GM19035 (cell line): ENCODE results near the gene NR1H2.

Experiments used
- ATAC-seq: cut with Tn5 transposase; IDR thresholded peaks from one replicate; pipeline ENCODE4 v1.9.1; 2021; ENCODE audit not compliant: unreplicated experiment

NR1H2 gene

DNA sequence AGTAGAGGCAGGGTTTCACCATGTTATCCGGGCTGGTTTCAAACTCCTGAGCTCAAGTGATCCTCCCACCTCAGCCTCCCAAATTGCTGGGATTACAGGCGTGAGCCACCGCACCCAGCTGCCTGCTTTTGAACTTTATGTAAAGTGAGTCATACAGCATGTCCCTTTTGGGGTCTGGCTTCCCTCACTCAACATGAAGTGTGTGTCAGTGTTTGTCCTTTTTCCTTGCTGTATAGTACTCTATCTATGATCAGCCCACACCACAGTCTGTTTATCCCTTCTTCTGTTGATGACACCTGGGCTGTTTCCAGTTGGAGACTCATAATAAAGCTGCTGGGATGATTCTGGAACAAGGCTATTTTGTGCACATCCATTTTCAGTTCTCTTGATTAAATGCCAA, 44.6 kb downstream of the NR1H2 start:
- ATAC-seq: no peak

DNA sequence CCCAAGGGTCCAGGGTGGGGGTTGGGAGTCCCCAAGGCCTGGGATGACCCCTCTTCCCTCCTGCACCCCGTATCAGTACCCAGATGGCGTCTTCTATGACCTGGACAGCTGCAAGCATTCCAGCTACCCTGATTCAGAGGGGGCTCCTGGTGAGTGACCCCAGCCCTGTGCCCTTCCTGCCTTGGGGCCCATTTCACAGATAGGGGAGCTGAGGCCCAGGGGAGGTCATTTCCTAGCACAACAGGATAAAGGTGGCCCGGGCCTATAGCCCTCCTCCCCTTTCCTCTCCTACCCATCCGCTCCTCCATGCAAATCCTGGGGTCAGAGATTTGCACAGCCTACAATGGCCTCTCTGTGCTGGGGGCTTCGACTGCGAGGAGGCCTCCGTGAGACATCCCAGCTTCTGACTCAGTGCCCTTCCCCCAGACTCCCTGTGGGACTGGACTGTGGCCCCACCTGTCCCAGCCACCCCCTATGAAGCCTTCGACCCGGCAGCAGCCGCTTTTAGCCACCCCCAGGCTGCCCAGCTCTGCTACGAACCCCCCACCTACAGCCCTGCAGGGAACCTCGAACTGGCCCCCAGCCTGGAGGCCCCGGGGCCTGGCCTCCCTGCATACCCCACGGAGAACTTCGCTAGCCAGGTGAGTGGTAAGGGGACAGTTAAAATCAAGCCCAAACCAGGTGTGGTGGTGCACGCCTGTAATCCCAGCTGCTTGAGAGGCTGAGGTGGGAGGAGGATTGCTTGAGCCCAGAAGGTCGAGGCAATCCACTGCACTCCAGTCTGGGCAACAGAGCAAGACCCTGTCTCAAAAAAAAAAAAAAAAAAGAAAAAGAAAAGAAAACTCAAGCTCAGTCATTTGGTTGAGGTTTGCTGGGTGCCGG, 46.4 kb downstream of the NR1H2 start:
- ATAC-seq: no peak

DNA sequence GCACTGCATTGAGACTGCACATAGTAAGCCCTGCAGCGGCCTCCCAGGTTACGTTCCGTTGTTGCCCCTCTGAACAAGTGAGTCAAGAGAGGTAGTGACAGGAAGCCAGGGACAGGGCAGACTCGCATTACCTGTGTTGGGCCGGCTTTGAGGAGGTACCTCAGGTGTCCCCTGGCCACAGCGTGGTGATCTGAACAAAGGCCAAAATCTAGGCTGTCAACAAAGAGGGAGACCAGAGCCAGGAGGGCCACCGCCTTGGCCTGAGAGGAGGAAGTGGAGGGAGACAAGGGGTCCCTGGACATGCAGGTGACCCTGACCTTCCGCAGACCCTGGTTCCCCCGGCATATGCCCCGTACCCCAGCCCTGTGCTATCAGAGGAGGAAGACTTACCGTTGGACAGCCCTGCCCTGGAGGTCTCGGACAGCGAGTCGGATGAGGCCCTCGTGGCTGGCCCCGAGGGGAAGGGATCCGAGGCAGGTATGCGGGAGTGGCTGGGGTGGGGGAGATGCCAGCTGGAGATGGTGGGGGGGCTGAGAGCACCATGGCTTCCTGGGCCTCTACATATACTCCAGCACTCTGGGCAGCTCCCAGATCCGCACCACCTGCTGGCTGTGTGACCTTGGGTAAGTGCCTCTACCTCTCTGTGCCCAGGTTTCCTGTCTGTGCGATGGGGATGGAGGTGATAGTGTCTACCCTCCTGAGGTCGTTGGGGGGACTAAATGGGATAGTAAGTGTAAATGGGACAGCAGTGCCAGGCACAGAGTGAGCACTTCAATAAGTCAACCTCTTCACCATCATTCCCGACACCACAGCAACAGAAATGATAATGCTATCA, 47.2 kb downstream of the NR1H2 start:
- no peak for ATAC-seq

DNA sequence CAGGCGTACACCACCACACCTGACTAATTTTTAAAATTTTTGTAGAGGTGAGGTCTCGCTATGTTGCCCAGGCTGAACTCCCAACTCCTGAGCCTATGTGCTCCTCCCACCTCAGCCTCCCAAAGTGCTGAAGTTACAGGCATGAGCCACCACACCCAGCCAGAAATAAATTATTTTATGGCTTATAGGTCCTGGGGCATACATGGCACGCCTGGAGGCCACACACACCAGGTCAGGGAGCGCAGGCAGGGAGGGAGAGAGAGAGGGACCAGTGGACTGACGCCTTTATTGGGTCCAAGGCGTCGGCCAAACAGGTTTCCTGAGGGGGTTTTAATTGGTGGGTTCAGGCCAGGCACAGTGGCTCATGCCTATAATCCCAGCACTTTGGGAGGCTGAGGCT, 49.3 kb downstream of the NR1H2 start:
- no peak for ATAC-seq

DNA sequence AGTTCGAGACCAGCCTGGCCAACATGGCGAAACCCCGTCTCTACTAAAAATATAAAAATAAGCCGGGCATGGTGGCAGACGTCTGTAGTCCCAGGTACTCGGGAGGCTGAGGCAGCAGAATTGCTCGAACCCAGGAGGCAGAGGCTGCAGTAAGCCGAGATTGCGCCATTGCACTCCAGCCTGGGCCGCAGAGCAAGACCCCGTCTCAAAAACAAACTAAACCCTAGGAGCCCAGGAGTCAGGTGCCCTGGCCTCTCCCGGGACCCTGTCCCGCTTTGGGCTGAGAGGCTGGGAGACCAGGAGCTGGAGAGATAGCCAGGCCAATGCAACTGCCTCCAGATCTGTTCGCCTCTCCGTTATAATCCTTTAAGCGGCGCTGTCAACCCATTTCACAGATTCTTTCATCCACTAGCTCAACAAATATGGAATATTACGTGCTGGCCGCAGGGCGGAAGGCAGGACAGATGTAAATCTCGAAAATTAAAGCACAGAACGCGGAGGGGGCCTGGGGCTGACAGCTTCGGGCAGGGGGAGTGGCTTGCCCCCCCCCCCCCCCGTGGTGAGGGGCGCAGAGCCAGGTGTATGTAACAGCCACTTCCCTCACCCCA, 51.2 kb downstream of the NR1H2 start:
- no peak for ATAC-seq

DNA sequence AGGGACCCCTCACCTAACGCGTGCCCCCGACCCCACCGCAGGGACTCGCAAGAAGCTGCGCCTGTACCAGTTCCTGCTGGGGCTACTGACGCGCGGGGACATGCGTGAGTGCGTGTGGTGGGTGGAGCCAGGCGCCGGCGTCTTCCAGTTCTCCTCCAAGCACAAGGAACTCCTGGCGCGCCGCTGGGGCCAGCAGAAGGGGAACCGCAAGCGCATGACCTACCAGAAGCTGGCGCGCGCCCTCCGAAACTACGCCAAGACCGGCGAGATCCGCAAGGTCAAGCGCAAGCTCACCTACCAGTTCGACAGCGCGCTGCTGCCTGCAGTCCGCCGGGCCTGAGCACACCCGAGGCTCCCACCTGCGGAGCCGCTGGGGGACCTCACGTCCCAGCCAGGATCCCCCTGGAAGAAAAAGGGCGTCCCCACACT, 51.8 kb downstream of the NR1H2 start:
- ATAC-seq: no peak

DNA sequence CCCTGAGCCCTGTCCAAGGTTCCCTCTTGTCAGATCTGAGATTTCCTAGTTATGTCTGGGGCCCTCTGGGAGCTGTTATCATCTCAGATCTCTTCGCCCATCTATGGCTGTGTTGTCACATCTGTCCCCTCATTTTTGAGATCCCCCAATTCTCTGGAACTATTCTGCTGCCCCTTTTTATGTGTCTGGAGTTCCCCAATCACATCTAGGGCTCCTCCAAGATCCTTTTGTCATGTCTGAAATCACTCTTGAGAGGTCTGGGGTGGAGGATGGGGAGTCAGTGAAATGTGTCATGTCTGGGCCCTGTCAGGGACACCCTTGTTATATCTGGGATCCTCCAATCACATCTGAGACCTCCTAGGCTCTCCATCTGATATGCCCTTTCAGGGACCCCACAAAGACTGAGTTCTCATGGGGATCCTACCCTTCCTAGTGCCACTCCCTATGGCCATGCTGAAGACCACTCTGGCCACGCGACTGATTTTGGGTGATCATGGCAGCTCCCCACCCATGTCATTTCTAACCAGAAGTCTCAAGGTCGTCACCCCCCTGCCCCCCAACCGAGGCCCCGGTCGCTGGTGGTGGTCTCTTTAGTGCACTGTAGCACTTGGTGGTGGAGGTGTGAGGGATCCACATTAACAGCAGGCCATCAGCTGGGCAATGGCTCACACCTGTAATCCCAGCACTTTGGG, 52.7 kb downstream of the NR1H2 start:
- no peak for ATAC-seq

DNA sequence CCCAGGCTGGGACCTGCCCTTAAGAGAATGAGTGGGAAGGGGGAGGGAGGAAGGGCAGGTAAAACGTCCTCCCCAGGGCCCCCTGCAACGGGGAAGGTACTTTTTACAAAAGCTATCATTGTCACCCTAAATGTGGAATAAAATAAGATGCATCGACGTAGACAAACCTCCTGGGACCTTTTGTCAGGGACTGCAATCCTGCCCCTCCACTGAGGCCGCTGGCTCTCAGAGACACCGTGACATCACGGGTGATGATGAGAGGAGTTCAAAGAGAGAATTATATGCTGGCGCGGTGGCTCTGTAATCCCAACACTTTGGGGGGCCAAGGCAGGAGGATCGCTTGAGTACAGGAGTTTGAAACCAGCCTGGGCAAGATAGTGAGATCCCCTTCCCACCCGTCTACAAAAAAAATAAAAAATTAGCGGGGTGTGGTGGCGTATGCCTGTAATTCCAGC, 54.7 kb downstream of the NR1H2 start:
- no peak for ATAC-seq

DNA sequence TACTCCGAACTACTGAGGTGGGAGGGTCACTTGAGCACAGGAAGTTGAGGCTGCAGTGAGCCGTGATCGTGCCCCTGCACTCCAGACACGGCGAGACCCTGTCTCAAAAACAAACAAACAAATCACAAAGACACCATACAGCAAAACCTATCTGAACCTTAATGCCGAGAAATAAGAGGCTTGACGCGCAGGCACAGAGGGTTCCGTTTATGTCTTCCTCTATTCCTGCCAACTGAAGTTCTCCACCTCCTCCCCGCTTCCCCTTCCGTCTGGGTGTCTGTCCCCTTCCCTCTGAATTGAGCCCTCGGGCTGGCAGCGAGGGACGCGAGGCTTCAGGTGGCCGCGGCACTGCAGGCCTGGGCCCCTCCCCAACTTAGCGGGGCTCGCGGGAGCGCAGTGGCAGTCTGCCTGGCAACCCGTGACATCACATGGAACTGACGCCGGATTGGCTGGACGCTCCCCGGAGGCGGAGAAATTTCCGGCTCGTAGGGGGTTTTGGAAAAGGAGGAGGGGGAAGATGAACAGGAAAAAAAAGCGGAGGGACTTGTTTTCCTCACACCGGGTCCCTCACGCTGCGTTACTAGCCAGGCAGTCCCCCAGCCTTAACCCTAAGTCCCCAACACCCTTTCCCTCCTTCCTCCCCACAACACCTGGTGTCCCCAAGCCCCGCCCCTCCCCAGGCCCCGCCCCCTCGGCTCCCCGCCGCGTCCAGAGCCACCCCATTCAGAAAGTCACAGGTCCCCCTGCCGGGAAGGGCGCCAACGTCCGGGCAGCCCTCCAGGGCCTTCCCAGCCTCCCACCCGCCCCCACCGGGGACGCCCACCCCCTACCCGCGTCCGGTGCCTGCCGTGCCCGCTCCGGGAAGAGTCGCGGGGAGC, 55.3 kb downstream of the NR1H2 start:
- ATAC-seq: peak; percentile 83

DNA sequence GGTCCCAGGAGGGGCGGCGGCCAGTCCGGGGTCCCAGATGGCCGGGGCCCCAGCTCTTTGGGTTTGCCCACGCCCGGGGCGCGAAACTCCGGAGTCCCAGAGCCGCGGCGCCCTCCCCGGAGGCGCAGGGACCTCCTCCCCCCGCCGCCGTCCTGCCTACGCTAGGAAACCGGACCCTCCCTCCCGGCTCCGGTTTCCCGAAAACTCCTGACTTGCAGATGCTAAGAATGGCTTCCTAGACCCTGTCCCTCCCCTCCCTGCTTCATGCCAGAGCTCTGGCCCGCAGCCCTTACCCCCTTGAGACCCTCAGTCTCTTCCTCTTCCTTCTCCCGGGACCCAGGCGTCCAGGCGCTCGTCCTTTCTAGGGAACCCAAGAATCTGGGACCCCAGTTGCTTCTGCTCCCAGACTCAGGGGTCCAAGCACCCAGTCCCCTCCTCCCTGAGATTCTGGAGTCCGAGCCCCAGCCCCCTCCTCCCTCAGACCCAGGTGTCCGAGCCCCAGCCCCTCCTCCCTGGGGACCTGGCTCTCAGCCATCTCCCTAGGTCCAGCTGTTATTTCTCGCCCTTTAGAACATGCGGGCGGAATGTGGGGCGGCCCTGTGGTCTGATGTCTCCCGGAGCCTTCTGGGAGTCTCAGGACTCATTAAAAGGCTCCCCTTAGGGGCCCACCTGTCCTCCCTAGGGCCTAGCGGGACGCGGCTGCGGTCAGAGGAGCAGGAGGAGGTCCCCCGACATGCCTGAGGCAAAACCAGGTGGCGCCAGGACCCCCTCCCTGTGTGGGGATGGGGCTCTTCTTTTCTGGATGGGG, 56.2 kb downstream of the NR1H2 start, which contains the start of gene MYBPC2:
Gene MYBPC2, plus strand, starts transcription at position 672 of the 808 bp plus-strand sequence. Its CDS starts 62 bp downstream, at position 734.
- no peak for ATAC-seq
